Measurements from ENCODE around the gene ZNF770. TPM values are rescaled to one million over a fixed set of nuclear protein-coding genes. Genes with fewer than 3 reads are reported as not detected.
"Not testable (repeated sequence)": the region's sequence is repeated elsewhere in the genome, so short reads cannot be mapped to it uniquely, and the experiment has no call there.

ZNF770 gene
- total RNA-seq, 1 donor from 2014 or later = 110 TPM

- DNase-seq = no peak
These were observed 12.0 kb downstream of the ZNF770 start for GRCh38 chr15:34976073-34976472.

- DNase-seq = no peak
These were observed 14.6 kb downstream of the ZNF770 start for GRCh38 chr15:34973512-34973911.

DNA sequence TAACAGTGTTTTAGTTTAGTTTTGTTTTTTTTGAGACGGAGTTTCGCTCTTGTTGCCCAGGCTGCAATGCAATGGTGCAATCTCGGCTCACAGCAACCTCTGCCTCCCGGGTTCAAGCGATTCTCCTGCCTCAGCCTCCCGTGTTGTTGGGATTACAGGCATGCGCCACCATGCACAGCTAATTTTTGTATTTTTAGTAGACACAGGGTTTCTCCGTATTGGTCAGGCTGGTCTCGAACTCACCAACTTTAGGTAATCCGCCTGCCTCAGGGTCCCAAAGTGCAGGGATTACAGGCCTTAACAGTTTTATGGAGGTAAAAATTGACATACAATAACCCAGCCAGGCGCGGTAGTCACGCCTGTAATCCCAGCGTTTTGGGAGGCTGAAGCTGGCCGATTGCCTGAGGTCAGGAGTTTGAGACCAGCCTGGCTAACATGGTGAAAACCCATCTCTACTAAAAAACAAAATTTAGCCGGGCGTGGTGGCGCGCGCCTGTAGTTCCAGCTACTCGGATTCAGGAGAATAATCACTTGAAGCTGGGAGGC lies 17.9 kb downstream of the ZNF770 start:
- not testable (repeated sequence) for DNase-seq

GRCh38 chr15:34969340-34970097 lies 18.6 kb downstream of the ZNF770 start, which contains the start of gene AQR:
TSS of gene AQR (minus strand) at chr15:34969742. CDS start at chr15:34969613, 129 bp downstream.
- DNase-seq = peak; percentile 95

DNA sequence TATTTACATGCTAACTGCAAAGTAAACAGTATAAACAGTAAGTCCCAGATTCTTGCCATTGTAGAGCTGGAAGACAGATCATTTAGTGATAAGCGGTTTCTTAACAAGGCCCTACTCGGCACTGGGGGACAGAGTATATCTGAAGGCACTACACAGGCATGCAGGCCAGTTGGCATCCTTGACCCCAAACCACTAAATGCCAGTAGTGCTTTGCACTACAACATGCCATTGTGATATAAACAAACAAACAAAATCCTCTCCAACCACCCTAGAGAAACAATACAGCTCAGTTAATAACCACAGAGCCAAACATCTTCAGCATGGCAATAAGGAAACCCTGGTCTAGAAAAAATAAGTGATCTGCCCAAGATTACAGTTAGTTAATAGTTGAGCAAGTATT lies 23.8 kb downstream of the ZNF770 start:
- no peak for DNase-seq

DNA sequence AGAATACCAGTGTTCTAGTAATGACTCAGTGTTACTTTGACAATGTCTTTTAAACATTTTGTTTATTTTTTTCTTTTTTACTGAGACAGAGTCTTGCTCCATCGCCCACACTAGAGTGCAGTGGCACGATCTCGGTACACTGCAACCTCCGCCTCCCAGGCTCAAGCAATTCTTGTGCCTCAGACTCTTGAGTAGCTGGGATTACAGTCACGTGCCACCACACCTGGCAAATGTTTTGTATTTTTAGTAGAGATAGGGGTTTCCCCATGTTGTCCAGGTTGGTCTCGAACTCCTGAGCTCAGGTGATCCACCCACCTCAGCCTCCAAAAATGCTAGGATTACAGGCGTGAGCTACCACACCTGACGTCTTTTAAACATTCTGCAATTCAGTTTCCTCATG lies 34.2 kb downstream of the ZNF770 start:
- DNase-seq = no peak

DNA sequence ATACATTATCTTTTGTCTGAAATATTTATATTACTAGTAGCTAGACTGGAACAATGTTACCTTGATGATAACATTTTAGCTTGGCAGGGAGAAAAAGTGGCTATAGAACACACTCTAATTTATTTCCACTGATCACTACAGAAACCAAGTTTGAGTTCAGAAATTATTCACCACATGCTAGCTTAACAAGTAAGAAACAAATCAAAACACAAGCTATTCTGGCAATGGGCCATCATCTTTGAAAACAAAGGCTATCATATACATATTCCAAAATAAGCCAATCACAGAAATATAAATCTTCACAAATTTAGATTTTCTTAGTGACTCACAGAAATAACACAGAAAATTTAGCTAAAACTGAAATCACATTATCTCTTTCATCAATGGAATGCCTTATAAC lies 35.6 kb downstream of the ZNF770 start:
- no peak for DNase-seq

DNA sequence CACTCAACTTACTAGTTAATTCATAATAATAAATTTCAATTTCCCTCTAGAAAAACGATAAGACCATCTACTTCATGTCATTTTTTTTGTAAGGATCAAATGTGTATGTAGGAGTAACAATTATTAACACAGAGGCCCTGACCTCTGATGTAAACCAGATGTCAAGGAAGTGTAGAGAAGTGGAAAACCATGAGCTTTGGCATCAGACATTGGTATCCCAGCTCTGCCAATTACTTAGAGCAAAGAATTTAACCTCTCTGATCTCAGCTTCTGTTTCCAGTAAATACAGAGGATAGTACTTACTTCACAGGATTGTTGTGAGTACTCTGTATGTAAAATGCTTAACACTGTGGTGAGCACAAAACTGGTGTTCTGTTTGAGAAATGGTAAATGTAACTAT lies 36.1 kb downstream of the ZNF770 start:
- no peak for DNase-seq

DNA sequence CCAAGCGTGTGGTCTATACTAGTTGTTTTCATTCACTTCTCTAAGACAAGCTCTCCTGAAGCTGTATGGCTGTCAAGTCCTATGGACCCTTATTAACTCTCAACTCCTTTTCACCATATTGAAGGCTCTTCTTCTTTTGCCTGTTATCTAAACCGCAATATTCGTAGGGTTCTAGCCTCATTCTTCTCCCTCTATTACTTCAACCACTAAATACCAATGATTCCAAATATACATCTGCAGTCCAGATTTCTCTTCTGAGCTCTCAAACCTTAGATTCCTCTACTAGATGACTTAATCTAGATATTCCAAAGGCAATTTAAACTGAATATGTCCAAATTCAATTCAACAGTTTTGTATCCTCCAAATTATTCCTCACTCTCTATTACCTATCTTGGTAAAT lies 43.2 kb downstream of the ZNF770 start:
- DNase-seq = no peak

- no peak for DNase-seq
These were observed 44.4 kb downstream of the ZNF770 start for GRCh38 chr15:34943711-34944110.

GRCh38 chr15:34943264-34943663 lies 44.8 kb downstream of the ZNF770 start:
- not testable (repeated sequence) for DNase-seq

DNA sequence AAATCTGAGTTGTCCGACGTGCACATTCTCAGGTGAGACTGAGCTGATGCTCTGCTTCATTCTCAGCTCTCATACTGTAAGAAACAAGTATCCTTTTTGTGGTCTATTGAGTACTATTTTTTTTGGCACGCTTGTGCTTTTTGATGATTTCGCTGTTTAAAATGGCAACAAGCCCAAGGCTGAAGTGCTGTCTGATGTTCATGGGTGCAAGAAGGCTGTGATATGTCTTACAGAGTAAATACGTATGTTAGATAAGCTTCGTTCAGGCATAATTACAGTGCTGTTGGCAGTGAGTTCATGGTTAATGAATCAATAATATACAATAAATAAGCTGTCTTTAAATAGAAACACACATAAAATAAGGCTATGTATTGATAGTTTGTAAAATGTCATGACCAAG lies 45.7 kb downstream of the ZNF770 start:
- DNase-seq = no peak

DNA sequence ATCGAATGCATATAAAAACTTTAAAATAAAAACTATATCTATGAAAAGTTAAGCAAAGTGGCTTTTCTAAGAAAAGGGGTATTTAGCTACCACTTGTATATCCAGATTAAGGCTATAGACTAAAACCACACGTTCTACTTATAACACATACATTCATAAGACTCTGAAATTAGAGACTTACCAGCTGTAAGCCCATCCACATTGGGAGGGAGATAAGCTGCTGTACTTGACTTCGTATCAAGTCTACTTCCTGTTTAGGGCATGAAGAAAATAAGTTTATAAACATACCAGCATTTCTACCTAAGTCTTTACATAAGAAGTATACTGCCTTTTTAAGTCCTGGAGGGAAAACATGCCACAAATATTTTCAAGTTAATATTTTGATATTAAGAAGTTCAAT lies 46.3 kb downstream of the ZNF770 start:
- DNase-seq = no peak

DNA sequence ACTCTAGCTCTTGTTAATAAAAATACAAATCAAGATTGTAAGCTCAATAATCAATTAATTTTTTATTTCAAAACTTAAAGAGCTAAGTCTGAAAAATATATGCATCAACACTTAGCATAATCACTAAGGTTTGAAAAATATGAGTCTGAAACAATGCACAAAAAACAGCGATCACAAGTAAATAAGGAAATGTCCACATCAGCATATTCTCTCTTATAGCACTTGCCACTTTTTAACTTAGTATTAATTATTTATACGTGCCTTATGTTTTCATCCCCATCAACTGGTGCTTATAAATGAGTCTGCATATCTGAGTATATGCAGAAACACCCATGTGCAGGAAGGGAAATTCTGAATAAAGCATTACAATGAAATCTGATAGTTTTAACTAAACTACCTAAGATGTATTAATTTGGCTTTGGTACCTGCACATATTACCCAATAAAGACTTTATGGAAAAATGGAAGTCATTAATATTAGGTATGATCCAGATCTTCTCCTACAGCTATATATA lies 46.8 kb downstream of the ZNF770 start:
- no peak for DNase-seq

- DNase-seq = no peak
These were observed 54.6 kb downstream of the ZNF770 start for GRCh38 chr15:34933432-34933975.

DNA sequence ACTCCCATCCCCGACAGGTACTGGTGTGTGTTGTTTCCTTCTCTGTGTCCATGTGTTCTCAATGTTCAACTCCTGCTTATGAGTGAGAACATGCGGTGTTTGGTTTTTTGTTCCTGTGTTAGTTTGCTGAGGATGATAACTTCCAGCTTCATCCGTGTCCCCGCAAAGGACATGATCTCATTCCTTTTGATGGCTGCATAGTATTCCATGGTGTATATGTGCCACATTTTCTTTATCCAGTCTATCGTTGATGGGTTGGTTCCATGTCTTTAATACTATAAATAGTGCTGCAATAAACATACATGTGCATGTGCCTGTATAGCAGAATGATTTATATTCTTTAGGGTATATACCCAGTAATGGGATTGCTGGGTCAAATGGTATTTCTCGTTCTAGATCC lies 59.7 kb downstream of the ZNF770 start:
- DNase-seq = not testable (repeated sequence)

Other genes starting within 250 kb of the ZNF770 start
- gene GJD2, start 233.3 kb downstream of the ZNF770 start, total RNA-seq = 1.1 TPM
- 0.31 TPM for gene ACTC1, start 192.7 kb downstream of the ZNF770 start, total RNA-seq
- gene AQR, start 18.5 kb downstream of the ZNF770 start, total RNA-seq = 36.8 TPM
- not detected for gene NANOGP8, start 97.0 kb upstream of the ZNF770 start, total RNA-seq

All from occipital lobe (tissue), 2 donors.